Epithelial cell of esophagus (primary cell): ENCODE measurements around the gene CASKIN2.

Experiments
- DNase-seq: peaks from one replicate; pipeline ENCODE4 v3.0.0; 2010; ENCODE audit warnings: low read depth
- H3K4me3 ChIP-seq: 2 replicates; pipeline ENCODE4 v1.5.1; 2011; ENCODE audit warnings: mild to moderate bottlenecking, low read length, control low read depth
- CTCF ChIP-seq: IDR thresholded peaks from 2 replicates; pipeline ENCODE4 v1.5.1; 2011; ENCODE audit warnings: low read depth, mild to moderate bottlenecking, low read length, control low read depth, inconsistent platforms; ENCODE audit not compliant: insufficient read depth; ENCODE audit errors: missing control alignments

Gene CASKIN2

GRCh38 chr17:75486951-75487350, 28.4 kb downstream of the CASKIN2 start:
- no peak overlapping the region for H3K4me3 ChIP-seq
- no peak for DNase-seq
- no peak for TF ChIP-seq CTCF

- no peak overlapping the region for H3K4me3 ChIP-seq
- TF ChIP-seq CTCF: no peak
- no peak for DNase-seq
These were observed 29.2 kb downstream of the CASKIN2 start for GRCh38 chr17:75486151-75486550.

- no peak for DNase-seq
- no peak overlapping the region for H3K4me3 ChIP-seq
- TF ChIP-seq CTCF: no peak
These were observed 29.6 kb downstream of the CASKIN2 start for GRCh38 chr17:75485688-75486087.

GRCh38 chr17:75482098-75482942, 33.0 kb downstream of the CASKIN2 start:
- no peak overlapping the region for H3K4me3 ChIP-seq
- DNase-seq: no peak
- TF ChIP-seq CTCF: no peak

- H3K4me3 ChIP-seq: no peak overlapping the region
- no peak for TF ChIP-seq CTCF
- DNase-seq: no peak
These were observed 33.9 kb downstream of the CASKIN2 start for GRCh38 chr17:75481194-75482068.

GRCh38 chr17:75480281-75480680, 35.1 kb downstream of the CASKIN2 start:
- no peak for TF ChIP-seq CTCF
- no peak for DNase-seq
- no peak overlapping the region for H3K4me3 ChIP-seq
